Stimulated activated CD8-positive, alpha-beta memory T cell treated with anti-CD3 and anti-CD28 coated beads, Interleukin-4, amount 100 ng/mL, for 4 hours (primary cell): ENCODE results near the gene CIP2A.
"Not testable (repeated sequence)": the region's sequence is repeated elsewhere in the genome, so short reads cannot be mapped to it uniquely, and the experiment has no call there.

Experiments used
- DNase-seq, 2 donors: peaks; one replicate each; pipeline ENCODE4 v3.0.0-alpha.2; 2020; ENCODE audit warnings: low read depth in 2 of 2, low spot score in 1 of 2

The CIP2A gene

DNA sequence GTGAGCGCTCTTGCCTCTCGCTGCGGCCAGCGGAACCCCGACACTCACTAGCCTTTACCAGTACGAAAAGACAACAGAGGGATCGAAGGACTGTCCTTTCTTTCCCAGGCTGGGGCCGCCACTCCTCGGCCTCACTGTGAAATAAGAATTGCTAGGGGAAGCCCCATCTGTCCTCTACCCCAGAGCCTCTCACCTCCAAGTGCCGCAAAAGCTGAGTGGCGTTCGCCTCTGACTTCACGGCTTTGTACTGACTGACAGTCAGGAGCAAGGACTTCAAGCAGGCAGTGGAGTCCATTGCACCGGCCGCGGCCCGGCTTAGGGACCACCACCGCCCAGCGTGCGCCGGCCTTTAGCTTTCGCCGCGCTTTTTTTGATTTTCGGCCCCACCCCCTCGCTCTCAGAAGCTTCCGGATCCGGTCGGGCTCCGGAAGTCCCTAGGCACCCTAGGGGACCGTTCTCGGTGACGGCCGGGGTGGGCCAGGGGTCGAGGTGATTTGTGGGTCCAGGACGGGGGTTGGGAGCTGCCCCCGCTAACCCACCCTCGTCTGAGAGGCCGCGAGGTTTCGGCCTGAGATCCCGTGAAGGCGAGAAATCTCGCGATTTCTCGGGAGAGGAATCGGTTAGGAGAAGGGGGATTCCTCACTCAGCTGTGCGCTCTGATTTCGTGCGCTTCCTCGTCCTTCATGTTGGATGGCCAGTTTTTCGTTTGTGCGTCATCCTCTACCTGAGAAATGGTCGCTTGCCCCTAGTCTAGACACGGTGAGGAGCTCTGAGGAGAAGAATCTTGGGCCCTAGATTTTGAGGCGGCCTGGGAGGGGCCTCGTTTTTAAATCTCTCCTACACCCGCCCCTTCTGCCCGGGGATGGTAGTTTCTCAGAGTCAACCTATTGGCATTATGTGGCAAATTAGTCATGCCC, at the start of gene CIP2A, which contains the start of gene DZIP3:
TSS of gene CIP2A (minus strand) at position 358 of the 917 bp plus-strand sequence. CDS start at position 295, 63 bp downstream.
TSS of gene DZIP3 (plus strand) at position 642 of the 917 bp plus-strand sequence. CDS start 15,685 bp downstream, outside the sequence.
- DNase-seq = peak; percentile 60 to 70

- no peak for DNase-seq
Measured at GRCh38 chr3:108629974-108630373, 40.7 kb upstream of the CIP2A start.

GRCh38 chr3:108623504-108623903, 34.3 kb upstream of the CIP2A start:
- no peak for DNase-seq

DNA sequence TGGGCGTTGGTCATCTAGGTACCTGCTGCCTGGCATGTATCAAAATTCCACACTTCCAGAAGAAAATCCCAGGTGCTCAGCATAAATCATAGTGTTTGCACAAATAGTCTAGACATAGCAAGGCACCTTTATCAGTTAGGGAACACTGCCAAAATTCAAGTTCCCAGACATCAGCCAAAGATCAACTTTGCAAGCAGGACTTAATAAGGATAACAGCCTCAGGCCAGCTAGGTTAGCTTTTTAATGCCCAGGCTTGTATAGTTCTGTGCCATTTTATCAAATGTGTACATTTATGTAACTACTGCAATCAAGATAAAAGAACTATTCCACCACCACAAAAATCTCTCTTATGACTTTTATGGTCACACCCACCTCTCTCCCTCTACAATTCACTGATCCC, 31.0 kb upstream of the CIP2A start:
- DNase-seq = no peak

- DNase-seq = not testable (repeated sequence)
Measured at GRCh38 chr3:108616090-108616489, 26.9 kb upstream of the CIP2A start.

DNA sequence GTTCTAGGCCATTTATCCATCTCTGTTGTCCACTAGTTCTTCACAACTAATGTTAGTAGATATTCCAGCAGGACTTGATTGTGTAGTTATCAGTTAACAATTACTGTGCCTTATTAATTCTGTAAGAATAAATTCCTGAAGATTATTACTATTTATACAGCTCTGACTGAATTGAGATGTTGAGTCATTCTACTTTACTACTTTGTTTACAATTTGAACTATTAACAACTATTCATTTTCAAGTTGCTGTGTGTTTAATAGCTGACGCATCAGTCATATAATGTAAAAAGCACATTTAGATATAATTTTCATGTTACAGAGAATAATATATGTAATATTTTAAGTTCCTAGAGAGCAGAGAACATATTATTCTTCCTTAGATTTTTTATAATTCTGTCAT, 21.4 kb upstream of the CIP2A start:
- no peak for DNase-seq

DNA sequence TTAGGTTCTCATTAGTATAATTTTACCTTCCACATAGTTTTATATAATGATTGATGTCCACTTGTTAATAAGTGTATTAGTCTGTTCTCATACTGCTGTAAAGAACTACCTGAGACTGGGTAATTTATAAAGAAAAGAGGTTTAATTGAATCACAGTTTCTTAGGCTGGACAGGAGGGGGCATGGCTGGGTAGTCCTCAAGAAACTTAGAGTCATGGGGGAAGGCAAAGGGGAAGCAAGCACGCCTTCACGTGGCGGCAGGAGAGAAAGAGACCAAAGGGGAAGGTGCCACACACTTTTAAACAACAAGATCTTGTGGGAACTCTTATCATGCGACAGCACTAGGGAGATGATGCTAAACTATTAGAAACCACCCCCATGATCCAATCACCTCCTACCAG, 19.5 kb upstream of the CIP2A start:
- DNase-seq = no peak

DNA sequence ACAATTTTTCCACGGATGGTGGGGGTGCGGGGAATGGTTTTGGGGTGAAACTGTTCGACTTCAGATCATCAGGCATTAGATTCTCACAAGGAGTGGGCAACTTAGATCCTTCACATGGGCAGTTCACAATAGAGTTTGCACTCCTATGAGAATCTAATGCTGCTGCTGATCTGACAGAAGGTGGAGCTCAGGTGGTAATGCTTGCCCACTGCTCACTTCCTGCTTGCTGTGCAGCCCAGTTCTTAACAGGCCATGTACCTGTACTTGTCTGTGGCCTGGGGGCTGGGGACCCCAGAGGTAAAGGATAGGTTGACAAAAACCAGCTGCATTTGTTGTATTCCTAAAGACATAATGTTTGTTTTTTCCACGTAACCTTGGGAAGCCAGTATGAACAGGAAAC, 16.3 kb upstream of the CIP2A start:
- DNase-seq = no peak

DNA sequence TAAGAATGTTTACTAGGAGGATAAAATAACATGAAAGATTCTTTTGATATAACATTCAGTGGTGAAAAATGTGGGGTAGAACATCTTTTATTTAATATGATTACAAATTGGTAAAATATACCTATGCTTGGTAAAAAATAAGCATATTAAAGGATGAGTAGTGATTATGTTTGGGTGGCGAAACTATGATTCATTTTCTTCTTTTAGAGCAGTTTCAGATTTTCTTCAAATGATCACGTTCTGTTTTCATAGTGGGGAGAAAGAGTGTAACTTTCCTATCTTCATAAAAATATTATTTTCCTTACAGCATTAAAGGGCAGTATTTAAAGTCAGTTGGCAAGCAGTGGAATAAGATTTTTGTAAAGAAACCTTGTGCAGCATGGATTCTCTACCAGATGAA, 15.8 kb upstream of the CIP2A start:
- no peak for DNase-seq

GRCh38 chr3:108603691-108604090, 14.5 kb upstream of the CIP2A start:
- DNase-seq = no peak

GRCh38 chr3:108602935-108603294, 13.7 kb upstream of the CIP2A start:
- DNase-seq = no peak

DNA sequence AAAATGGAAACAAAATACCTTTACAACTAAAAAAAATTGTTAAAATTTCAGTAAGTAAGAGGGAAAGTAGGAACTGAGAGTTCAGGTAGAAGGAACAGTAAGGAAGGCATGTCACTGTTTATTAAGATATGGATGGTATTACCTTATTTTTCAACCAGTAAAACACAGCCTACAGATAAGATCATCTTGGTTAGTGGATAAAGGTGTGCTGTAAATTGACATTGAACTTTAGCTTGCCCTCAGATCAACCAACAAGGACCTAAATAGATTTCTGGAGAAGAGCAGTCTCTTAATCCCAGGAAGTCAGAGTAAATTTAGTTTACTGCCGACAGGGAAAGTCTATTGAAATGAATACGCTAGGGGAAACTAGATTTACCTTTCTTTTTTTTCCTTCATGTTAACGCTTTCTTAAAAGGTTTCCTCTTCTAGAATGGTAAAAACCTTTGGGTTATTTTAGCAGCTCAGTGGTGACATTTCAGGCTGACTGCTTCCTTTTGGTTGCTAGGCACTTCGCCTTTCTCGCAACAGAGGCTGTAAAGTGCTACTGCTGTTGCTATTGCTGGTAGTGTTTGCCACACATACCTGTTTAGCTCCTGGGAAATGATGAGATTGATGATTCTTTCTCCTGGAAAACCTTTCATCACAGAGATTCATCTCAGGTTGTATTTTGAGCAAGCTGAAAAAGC, 13.2 kb upstream of the CIP2A start:
- DNase-seq = no peak

GRCh38 chr3:108599677-108600409, 10.6 kb upstream of the CIP2A start:
- DNase-seq = no peak

DNA sequence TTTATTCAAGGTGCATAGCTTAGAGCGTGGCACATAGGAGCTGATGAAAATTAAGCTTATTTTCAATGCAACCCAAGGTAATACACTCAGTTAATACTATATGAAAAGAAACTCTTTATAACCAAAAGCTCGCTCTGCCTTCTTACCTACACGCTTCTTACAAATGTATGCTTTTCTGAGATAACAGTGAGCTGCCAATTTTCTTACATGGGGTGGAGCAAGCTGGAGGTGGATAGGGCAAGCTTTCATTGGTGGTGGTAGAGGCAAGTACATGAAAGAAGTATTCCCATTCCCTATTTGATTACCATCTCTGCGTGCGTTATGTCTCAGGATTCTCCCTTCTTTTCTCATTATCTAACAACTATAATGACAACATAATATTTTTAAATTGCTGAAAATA, 9.1 kb upstream of the CIP2A start:
- DNase-seq = no peak

DNA sequence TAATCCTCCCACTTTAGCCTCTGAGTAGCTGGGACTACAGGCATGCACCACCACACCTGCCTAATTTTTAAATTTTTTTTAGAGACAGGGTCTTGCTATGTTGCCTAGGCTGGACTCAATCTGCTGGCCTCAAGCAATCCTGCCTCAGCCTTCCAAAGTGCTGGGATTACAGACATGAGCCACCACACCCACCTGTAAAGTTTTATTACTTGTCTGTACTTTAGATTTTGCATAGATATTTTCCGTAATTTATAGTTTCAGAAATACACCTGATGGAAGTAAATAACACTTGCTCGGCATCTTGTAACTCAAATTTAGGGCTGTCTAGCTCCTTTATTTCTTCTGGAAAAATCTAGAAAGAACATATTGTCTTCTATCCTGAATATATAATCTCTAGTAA, 6.1 kb upstream of the CIP2A start:
- DNase-seq = no peak

DNA sequence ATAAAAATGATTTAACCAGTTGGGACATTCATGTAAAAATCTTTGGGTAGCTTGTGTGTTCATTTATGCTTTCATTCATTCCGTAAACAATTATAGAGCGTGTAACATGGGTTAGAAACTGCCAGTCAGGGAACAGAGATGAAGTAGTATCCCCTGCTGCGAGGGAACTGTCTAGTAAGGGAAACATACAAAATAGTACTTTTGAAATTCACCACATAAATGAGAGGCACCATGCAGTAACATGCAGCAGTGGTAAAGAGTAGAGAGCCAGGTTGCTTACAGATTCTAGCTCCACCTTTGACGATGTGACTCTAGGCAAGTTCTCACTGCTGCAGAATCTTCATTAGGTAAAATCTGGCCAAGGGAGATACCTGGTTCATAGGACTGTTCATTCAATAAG, 1.2 kb upstream of the CIP2A start:
- DNase-seq = no peak

- DNase-seq = no peak
Measured at GRCh38 chr3:108589998-108590323, 723 bp upstream of the CIP2A start.

DNA sequence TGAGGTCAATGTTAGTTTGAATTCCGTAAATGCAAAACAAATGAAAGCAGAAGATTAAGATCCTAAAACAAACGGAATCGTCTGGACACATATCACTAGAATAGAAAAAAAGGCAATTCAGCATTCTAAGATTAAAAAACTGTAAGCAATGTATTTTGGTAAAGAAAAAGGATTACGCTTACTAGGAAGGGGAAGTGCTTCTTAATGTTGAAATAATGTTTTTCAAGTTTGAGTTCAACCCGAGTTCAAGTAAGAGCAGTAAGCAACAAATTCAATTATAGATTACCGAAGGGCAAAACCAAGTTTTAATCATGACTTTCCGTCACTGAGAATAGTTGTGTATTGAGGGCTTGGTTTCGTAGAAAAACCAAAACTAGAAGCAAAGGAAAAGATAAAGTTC, 637 bp downstream of the CIP2A start:
- DNase-seq = no peak

- DNase-seq = no peak
Measured at GRCh38 chr3:108578064-108578463, 11.2 kb downstream of the CIP2A start.

DNA sequence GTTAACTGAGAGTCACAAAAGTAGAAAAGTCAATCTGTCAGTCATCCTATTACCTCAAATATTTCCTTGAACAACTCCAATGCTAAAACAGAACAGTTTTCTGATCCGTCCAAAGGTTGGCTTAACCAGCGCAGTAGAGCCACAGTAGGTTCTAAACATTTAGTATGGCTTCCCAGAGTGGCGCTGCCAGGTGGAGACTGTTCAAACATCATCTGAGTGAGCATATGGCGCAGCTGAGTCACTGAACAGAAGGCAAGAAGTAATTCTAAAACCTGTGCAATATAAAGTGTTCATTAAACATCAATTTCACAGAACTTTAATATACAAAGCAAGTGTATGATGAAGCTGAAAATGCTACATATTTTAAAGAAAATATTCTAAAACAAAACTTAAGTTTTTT, 19.9 kb downstream of the CIP2A start:
- DNase-seq = no peak

GRCh38 chr3:108566599-108566998, 22.6 kb downstream of the CIP2A start:
- DNase-seq = no peak

DNA sequence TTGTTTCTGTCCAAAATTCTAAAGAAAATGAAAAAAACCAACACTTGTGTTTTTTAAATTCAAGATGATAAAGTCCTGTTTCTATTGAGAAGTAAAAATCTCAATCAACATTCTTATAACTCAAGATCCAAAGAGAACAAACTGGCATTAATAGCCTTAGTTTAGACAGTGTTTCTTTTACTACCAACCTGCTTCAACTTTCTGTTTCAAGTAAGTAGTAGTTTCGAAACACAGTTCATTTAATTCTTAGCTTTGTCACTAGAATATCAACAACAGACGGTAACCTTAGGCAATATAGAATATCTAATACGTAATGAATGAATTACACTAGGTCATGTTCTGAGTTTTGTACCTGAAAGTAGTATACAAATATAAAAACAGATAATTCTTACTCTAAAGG, 23.7 kb downstream of the CIP2A start:
- no peak for DNase-seq
